Esophagus muscularis mucosa (tissue), 4 donors: ENCODE results near the gene SLC38A2.
A peak's percentile ranks its signal among the peaks of the same experiment; 100 is the strongest.

Source experiments
- EP300 ChIP-seq: sonication (generic); formaldehyde crosslinking; IDR thresholded peaks from one replicate; pipeline ENCODE4 v1.6.1; 2017; ENCODE audit warnings: antibody characterized with exemption
- POLR2A ChIP-seq: fragments of 450-650 bp; IDR thresholded peaks from one replicate; pipeline ENCODE4 v1.6.1; 2017; ENCODE audit warnings: antibody characterized with exemption, moderate library complexity, mild to moderate bottlenecking, low read depth
- POLR2AphosphoS5 ChIP-seq, 2 donors: sonication (generic); formaldehyde crosslinking; IDR thresholded peaks; one replicate each; pipeline ENCODE4 v1.6.1; 2017; ENCODE audit warnings: antibody characterized with exemption in 2 of 2
- TF ChIP-seq, protein P1 (sequence below), 3 experiments: fragments of 200-600 bp in 2 of 3; fragments of 450-650 bp in 1 of 3; sonication (generic) in 2 of 3; IDR thresholded peaks; one replicate each; pipeline ENCODE4 v1.5.1; 2017 to 2019; ENCODE audit warnings: antibody characterized with exemption in 3 of 3, mild to moderate bottlenecking in 2 of 3, moderate library complexity in 1 of 3

- TF ChIP-seq, protein P1, sequence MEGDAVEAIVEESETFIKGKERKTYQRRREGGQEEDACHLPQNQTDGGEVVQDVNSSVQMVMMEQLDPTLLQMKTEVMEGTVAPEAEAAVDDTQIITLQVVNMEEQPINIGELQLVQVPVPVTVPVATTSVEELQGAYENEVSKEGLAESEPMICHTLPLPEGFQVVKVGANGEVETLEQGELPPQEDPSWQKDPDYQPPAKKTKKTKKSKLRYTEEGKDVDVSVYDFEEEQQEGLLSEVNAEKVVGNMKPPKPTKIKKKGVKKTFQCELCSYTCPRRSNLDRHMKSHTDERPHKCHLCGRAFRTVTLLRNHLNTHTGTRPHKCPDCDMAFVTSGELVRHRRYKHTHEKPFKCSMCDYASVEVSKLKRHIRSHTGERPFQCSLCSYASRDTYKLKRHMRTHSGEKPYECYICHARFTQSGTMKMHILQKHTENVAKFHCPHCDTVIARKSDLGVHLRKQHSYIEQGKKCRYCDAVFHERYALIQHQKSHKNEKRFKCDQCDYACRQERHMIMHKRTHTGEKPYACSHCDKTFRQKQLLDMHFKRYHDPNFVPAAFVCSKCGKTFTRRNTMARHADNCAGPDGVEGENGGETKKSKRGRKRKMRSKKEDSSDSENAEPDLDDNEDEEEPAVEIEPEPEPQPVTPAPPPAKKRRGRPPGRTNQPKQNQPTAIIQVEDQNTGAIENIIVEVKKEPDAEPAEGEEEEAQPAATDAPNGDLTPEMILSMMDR (IDR thresholded peaks at IDR 0.05) = peak in 1 of 3 experiments; percentile 13
- TF ChIP-seq POLR2AphosphoS5 (IDR thresholded peaks at IDR 0.05) (peak in 1 of 2 donors; percentile 2), POLR2A (no peak), EP300 (no peak)
These were observed 1.0 kb upstream of the SLC38A2 start for GRCh38 chr12:46373301-46374296.
